Thymus (tissue), 2 donors: ENCODE results near the gene HBZ. TPM values are rescaled to one million over a fixed set of nuclear protein-coding genes. Genes with fewer than 3 reads are reported as not detected.

Experiments
- polyA plus RNA-seq: library from polyadenylated mRNA; stranded (reverse); fragments of 200-250 nt; gene quantifications from one replicate; pipeline ENCODE4 v1.2.3, GENCODE V29; 2013
- total RNA-seq: library from RNA; stranded (reverse); fragments of 120-200 nt; gene quantifications from one replicate; pipeline ENCODE4 v1.2.4, GENCODE V29; 2013
- donor health status: healthy.

The HBZ gene
- total and polyA plus RNA-seq, 2 donors, result 0.34 to 3.2 TPM

Other genes starting within 250 kb of the HBZ start
- 8.6 TPM for gene POLR3K, start 99.0 kb upstream of the HBZ start, total RNA-seq
- gene POLR3K, start 99.0 kb upstream of the HBZ start, polyA plus RNA-seq, result 10.6 TPM
- gene SNRNP25, start 98.8 kb upstream of the HBZ start, total RNA-seq, result 33.7 TPM
- 23.3 TPM for gene SNRNP25, start 98.8 kb upstream of the HBZ start, polyA plus RNA-seq
- 1.9 TPM for gene RHBDF1, start 80.0 kb upstream of the HBZ start, total RNA-seq
- gene RHBDF1, start 80.0 kb upstream of the HBZ start, polyA plus RNA-seq, result 10.7 TPM
- gene MPG, start 74.4 kb upstream of the HBZ start, total RNA-seq, result 45.1 TPM
- 58.1 TPM for gene MPG, start 74.4 kb upstream of the HBZ start, polyA plus RNA-seq
- 2.8 TPM for gene NPRL3, start 14.0 kb upstream of the HBZ start, total RNA-seq
- gene NPRL3, start 14.0 kb upstream of the HBZ start, polyA plus RNA-seq, result 16.7 TPM
- 25.3 TPM for gene HBM, start 13.3 kb downstream of the HBZ start, total RNA-seq
- gene HBM, start 13.3 kb downstream of the HBZ start, polyA plus RNA-seq, result not detected
- gene HBA2, start 20.2 kb downstream of the HBZ start, total RNA-seq, result 595 TPM
- 19.8 TPM for gene HBA2, start 20.2 kb downstream of the HBZ start, polyA plus RNA-seq
- gene HBA1, start 24.0 kb downstream of the HBZ start, total RNA-seq, result 222 TPM
- 9.9 TPM for gene HBA1, start 24.0 kb downstream of the HBZ start, polyA plus RNA-seq
- 1.9 TPM for gene HBQ1, start 27.8 kb downstream of the HBZ start, total RNA-seq
- 0.30 TPM for gene HBQ1, start 27.8 kb downstream of the HBZ start, polyA plus RNA-seq
- 64.7 TPM for gene LUC7L, start 76.8 kb downstream of the HBZ start, total RNA-seq
- 458 TPM for gene LUC7L, start 76.8 kb downstream of the HBZ start, polyA plus RNA-seq
- 12.7 TPM for gene FAM234A, start 82.2 kb downstream of the HBZ start, total RNA-seq
- gene FAM234A, start 82.2 kb downstream of the HBZ start, polyA plus RNA-seq, result 28.3 TPM
- not detected for gene RGS11, start 123.3 kb downstream of the HBZ start, total RNA-seq
- gene RGS11, start 123.3 kb downstream of the HBZ start, polyA plus RNA-seq, result 1.3 TPM
- gene ARHGDIG, start 127.9 kb downstream of the HBZ start, total RNA-seq, result 0.09 TPM
- 0.52 TPM for gene ARHGDIG, start 127.9 kb downstream of the HBZ start, polyA plus RNA-seq
- gene PDIA2, start 130.5 kb downstream of the HBZ start, total RNA-seq, result 0.14 TPM
- gene PDIA2, start 130.5 kb downstream of the HBZ start, polyA plus RNA-seq, result 1.8 TPM
- gene AXIN1, start 200.1 kb downstream of the HBZ start, total RNA-seq, result 20.0 TPM
- 24.1 TPM for gene AXIN1, start 200.1 kb downstream of the HBZ start, polyA plus RNA-seq
- 64.2 TPM for gene MRPL28, start 217.9 kb downstream of the HBZ start, total RNA-seq
- 79.4 TPM for gene MRPL28, start 217.9 kb downstream of the HBZ start, polyA plus RNA-seq
- 22.1 TPM for gene PGAP6, start 229.3 kb downstream of the HBZ start, total RNA-seq
- 47.4 TPM for gene PGAP6, start 229.3 kb downstream of the HBZ start, polyA plus RNA-seq
- 57.1 TPM for gene NME4, start 244.6 kb downstream of the HBZ start, total RNA-seq
- gene NME4, start 244.6 kb downstream of the HBZ start, polyA plus RNA-seq, result 34.4 TPM
- gene DECR2, start 249.2 kb downstream of the HBZ start, total RNA-seq, result 4.5 TPM
- 14.2 TPM for gene DECR2, start 249.2 kb downstream of the HBZ start, polyA plus RNA-seq